ENCODE measurements around the gene PCDHA8. TPM values are rescaled to one million over a fixed set of nuclear protein-coding genes. Genes with fewer than 3 reads are reported as not detected.

PCDHA8 gene
- polyA plus RNA-seq (not detected in 3 replicates), polyA minus RNA-seq (0.07 TPM in 1 of 3 replicates, not detected in the others)
- not detected for polyA plus RNA-seq (2011; ENCODE audit: low read depth)
- polyA plus RNA-seq (2011; cell fraction: cytosol; rRNA removed), result not detected in 2 replicates
- polyA plus RNA-seq (2011; cell fraction: nucleus; rRNA removed), result not detected in 2 replicates
- polyA plus RNA-seq (2012; ENCODE audit: low replicate concordance), result not detected in 2 replicates
- not detected for polyA minus RNA-seq (2011; cell fraction: cytosol; rRNA and poly(A)+ RNA removed)
- polyA minus RNA-seq (2011; cell fraction: nucleus; rRNA and poly(A)+ RNA removed), result 0.11 and 0.70 TPM in 2 replicates

GRCh38 chr5:140840978-140841962 lies at the start of gene PCDHA8:
Gene PCDHA8 (plus strand): TSS chr5:140841187. CDS start chr5:140841322, 135 bp downstream.
- no peak for FAIRE-seq

GRCh38 chr5:140794595-140795258 lies 46.3 kb upstream of the PCDHA8 start, which contains the start of gene PCDHA2:
Gene PCDHA2 (plus strand): TSS chr5:140794852.
- Histone ChIP-seq H4K20me1 (ENCODE audit: control insufficient read depth, extremely low read depth, insufficient read depth, low read length) (no peaks in the 10 kb centered on the region), H3K4me3 (ENCODE audit: control insufficient read depth in 2 of 3, extremely low read depth in 1 of 3, insufficient read depth in 2 of 3, low read depth in 1 of 3, low read length in 3 of 3) (no peak within 1 kb of the TSS), H3K27me3 (ENCODE audit: control insufficient read depth, extremely low read depth, insufficient read depth, low read length) (no peaks in the 10 kb centered on the region), H3K9me1 (ENCODE audit: control insufficient read depth, extremely low read depth, insufficient read depth, low read length) (no peaks in the 10 kb centered on the region), H3K4me1 (ENCODE audit: control insufficient read depth, extremely low read depth, insufficient read depth, low read length) (no peaks in the 10 kb centered on the region), H3K9me3 (ENCODE audit: control insufficient read depth, low read depth, low read length) (peaks cover 12% of the 10 kb centered on the region), H3K27ac (ENCODE audit: control insufficient read depth, insufficient read depth, low read length) (no peak within 1 kb of the TSS), H3K36me3 (ENCODE audit: control insufficient read depth in 2 of 2, extremely low read depth in 1 of 2, insufficient read depth in 2 of 2, low read length in 2 of 2) (no peaks in the 10 kb centered on the region), H3K4me2 (ENCODE audit: control insufficient read depth, extremely low read depth, insufficient read depth, low read depth, low read length) (no peak within 1 kb of the TSS), H3K79me2 (ENCODE audit: control insufficient read depth, insufficient read depth, low read length) (no peaks in the 10 kb centered on the region), H2AFZ (ENCODE audit: control insufficient read depth, low read length) (no peak within 1 kb of the TSS), H3K9ac (ENCODE audit: control insufficient read depth, extremely low read depth, insufficient read depth, low read length) (no peak within 1 kb of the TSS)
- TF ChIP-seq EZH2 (IDR thresholded peaks at IDR 0.05; ENCODE audit: low read length), result no peak
- FAIRE-seq (no peak), DNase-seq (ENCODE audit: low read depth, low spot score) (no peak)
- dilution Hi-C loops (cut with MboI; ENCODE audit: extremely low pct_ligation_motif_present, low sequenced_read_pairs), result no loop called here

More at GRCh38 chr5:140840978-140841962, at the start of gene PCDHA8:
- TF ChIP-seq CTCF (optimal IDR thresholded peaks at IDR 0.05 in 1 of 3, IDR thresholded peaks at IDR 0.05 in 1 of 3, conservative IDR thresholded peaks at IDR 0.05 in 1 of 3; ENCODE audit: extremely low read depth in 1 of 3, insufficient read depth in 2 of 3, low read length in 3 of 3) (no peak), EZH2 (IDR thresholded peaks at IDR 0.05; ENCODE audit: low read length) (no peak)
- dilution Hi-C loops (cut with MboI; ENCODE audit: extremely low pct_ligation_motif_present, low sequenced_read_pairs), result no loop called here
- no peaks in the 10 kb centered on the region for H3K27me3 ChIP-seq (ENCODE audit: control insufficient read depth, extremely low read depth, insufficient read depth, low read length)
- no peak within 1 kb of the TSS for H3K9ac ChIP-seq (ENCODE audit: control insufficient read depth, extremely low read depth, insufficient read depth, low read length)
- H2AFZ ChIP-seq (ENCODE audit: control insufficient read depth, low read length), result no peak within 1 kb of the TSS
- no peaks in the 10 kb centered on the region for H3K79me2 ChIP-seq (ENCODE audit: control insufficient read depth, insufficient read depth, low read length)
- no peak for DNase-seq (ENCODE audit: low read depth, low spot score)
- H3K4me2 ChIP-seq (ENCODE audit: control insufficient read depth, extremely low read depth, insufficient read depth, low read depth, low read length), result no peak within 1 kb of the TSS
- H3K4me3 ChIP-seq (ENCODE audit: control insufficient read depth in 2 of 3, extremely low read depth in 1 of 3, insufficient read depth in 2 of 3, low read depth in 1 of 3, low read length in 3 of 3), result no peak within 1 kb of the TSS
- H4K20me1 ChIP-seq (ENCODE audit: control insufficient read depth, extremely low read depth, insufficient read depth, low read length), result no peaks in the 10 kb centered on the region
- no peaks in the 10 kb centered on the region for H3K36me3 ChIP-seq (ENCODE audit: control insufficient read depth in 2 of 2, extremely low read depth in 1 of 2, insufficient read depth in 2 of 2, low read length in 2 of 2)
- no peaks in the 10 kb centered on the region for H3K9me1 ChIP-seq (ENCODE audit: control insufficient read depth, extremely low read depth, insufficient read depth, low read length)
- H3K9me3 ChIP-seq (ENCODE audit: control insufficient read depth, low read depth, low read length), result peaks cover 8% of the 10 kb centered on the region
- no peak within 1 kb of the TSS for H3K27ac ChIP-seq (ENCODE audit: control insufficient read depth, insufficient read depth, low read length)
- no peaks in the 10 kb centered on the region for H3K4me1 ChIP-seq (ENCODE audit: control insufficient read depth, extremely low read depth, insufficient read depth, low read length)

Data from keratinocyte (primary cell).